HCT116 (cell line): ENCODE data around the gene MDM4.

Source experiments
- ATF3 ChIP-seq: IDR thresholded peaks from 2 replicates; pipeline ENCODE4 v1.6.1; 2012
- CTCF ChIP-seq, 3 experiments: fragments of 200-600 bp in 1 of 3; sonication (generic) in 1 of 3; IDR thresholded peaks in 2 of 3; conservative IDR thresholded peaks in 1 of 3; 2 replicates each; pipeline ENCODE4 v1.5.1; 2012 to 2017; ENCODE audit warnings: low read depth in 2 of 3, low read length in 2 of 3, antibody characterized with exemption in 1 of 3, borderline replicate concordance in 1 of 3, control low read depth in 1 of 3, mild to moderate bottlenecking in 1 of 3, mixed read lengths in 1 of 3, mixed run types in 1 of 3, moderate library complexity in 1 of 3; ENCODE audit not compliant: insufficient read depth in 1 of 3
- EZH2 ChIP-seq: fragments of 200-600 bp; sonication (generic); IDR thresholded peaks from 2 replicates; pipeline ENCODE4 v1.6.1; 2017; ENCODE audit warnings: antibody characterized with exemption, mixed run types
- MAX ChIP-seq: IDR thresholded peaks from 2 replicates; pipeline ENCODE4 v1.6.1; 2012
- POLR2A ChIP-seq: IDR thresholded peaks from 2 replicates; pipeline ENCODE4 v1.7.0; 2011; ENCODE audit warnings: borderline replicate concordance; ENCODE audit not compliant: insufficient read depth, insufficient read length; ENCODE audit errors: extremely low read depth
- POLR2AphosphoS5 ChIP-seq: IDR thresholded peaks from 2 replicates; pipeline ENCODE4 v1.6.1; 2011; ENCODE audit warnings: mild to moderate bottlenecking, low read depth, low read length, moderate library complexity
- RAD21 ChIP-seq: IDR thresholded peaks from 2 replicates; pipeline ENCODE4 v1.6.1; 2012; ENCODE audit warnings: low read depth, mild to moderate bottlenecking
- SRF ChIP-seq: IDR thresholded peaks from 2 replicates; pipeline ENCODE4 v1.6.1; 2012; ENCODE audit warnings: low read depth
- YY1 ChIP-seq: IDR thresholded peaks from 2 replicates; pipeline ENCODE4 v1.6.1; 2011; ENCODE audit warnings: low read length, low read depth, moderate library complexity, mild to moderate bottlenecking; ENCODE audit not compliant: insufficient replicate concordance; ENCODE audit errors: extremely low read depth

- TF ChIP-seq SRF (no peak), RAD21 (no peak), CTCF (IDR thresholded peaks at IDR 0.05 in 2 of 3, conservative IDR thresholded peaks at IDR 0.05 in 1 of 3; ENCODE audit: borderline replicate concordance in 1 of 3, insufficient read depth in 1 of 3, low read depth in 2 of 3, low read length in 2 of 3) (no peak), POLR2AphosphoS5 (no peak), ATF3 (no peak), MAX (no peak), YY1 (no peak), POLR2A (no peak), EZH2 (no peak)
Observed at GRCh38 chr1:204503913-204504519, 12.2 kb upstream of the MDM4 start.
